NT2/D1 (cell line): ENCODE results near the gene SEL1L2.

ENCODE experiments used
- DNase-seq: peaks from one replicate; pipeline ENCODE4 v3.0.0-alpha.2; 2011; ENCODE audit warnings: low read depth, low spot score
- H3K27me3 ChIP-seq: 2 replicates; pipeline ENCODE4 v1.6.0; 2011; ENCODE audit warnings: mild to moderate bottlenecking; ENCODE audit not compliant: insufficient read length, insufficient read depth
- H3K36me3 ChIP-seq: 2 replicates; pipeline ENCODE4 v1.6.1; 2011; ENCODE audit warnings: mild to moderate bottlenecking, low read length, mixed read lengths; ENCODE audit not compliant: insufficient read depth, insufficient read length
- H3K4me1 ChIP-seq: 2 replicates; pipeline ENCODE4 v1.5.1; 2011; ENCODE audit not compliant: insufficient read depth, insufficient read length
- H3K4me3 ChIP-seq: 2 replicates; pipeline ENCODE4 v1.5.1; 2011; ENCODE audit warnings: low read depth; ENCODE audit not compliant: insufficient read length
- H3K9ac ChIP-seq: 2 replicates; pipeline ENCODE4 v1.6.0; 2011; ENCODE audit warnings: low read depth; ENCODE audit not compliant: insufficient read length
- H3K9me3 ChIP-seq: 2 replicates; pipeline ENCODE4 v1.5.1; 2011; ENCODE audit warnings: mild to moderate bottlenecking, low read length; ENCODE audit not compliant: insufficient read depth
- SUZ12 ChIP-seq: IDR thresholded peaks from 2 replicates; pipeline ENCODE4 v1.6.1; 2011; ENCODE audit not compliant: insufficient read length, insufficient read depth; ENCODE audit errors: extremely low read depth
- YY1 ChIP-seq: IDR thresholded peaks from 2 replicates; pipeline ENCODE4 v1.6.1; 2011; ENCODE audit not compliant: insufficient read length, insufficient read depth
- ZNF274 ChIP-seq: IDR thresholded peaks from 2 replicates; pipeline ENCODE4 v1.6.1; 2011; ENCODE audit warnings: mild to moderate bottlenecking, low read depth, low read length

SEL1L2 gene

GRCh38 chr20:13909067-13909466, 81.3 kb downstream of the SEL1L2 start:
- Histone ChIP-seq H3K4me3 (no peak overlapping the region), H3K27me3 (no peaks in the 10 kb centered on the region), H3K9ac (no peak overlapping the region), H3K4me1 (no peaks in the 10 kb centered on the region), H3K9me3 (no peaks in the 10 kb centered on the region), H3K36me3 (no peaks in the 10 kb centered on the region)
- TF ChIP-seq ZNF274, result no peak
- no peak for TF ChIP-seq SUZ12
- no peak for DNase-seq

- no peaks in the 10 kb centered on the region for H3K36me3 ChIP-seq
- H3K9ac ChIP-seq, result no peak overlapping the region
- no peak for DNase-seq
- no peaks in the 10 kb centered on the region for H3K9me3 ChIP-seq
- no peaks in the 10 kb centered on the region for H3K4me1 ChIP-seq
- TF ChIP-seq ZNF274, result no peak
- no peak for TF ChIP-seq YY1
- no peak for TF ChIP-seq SUZ12
- H3K4me3 ChIP-seq, result no peak overlapping the region
- H3K27me3 ChIP-seq, result no peaks in the 10 kb centered on the region
Measured at GRCh38 chr20:13904766-13905165, 85.6 kb downstream of the SEL1L2 start.

DNA sequence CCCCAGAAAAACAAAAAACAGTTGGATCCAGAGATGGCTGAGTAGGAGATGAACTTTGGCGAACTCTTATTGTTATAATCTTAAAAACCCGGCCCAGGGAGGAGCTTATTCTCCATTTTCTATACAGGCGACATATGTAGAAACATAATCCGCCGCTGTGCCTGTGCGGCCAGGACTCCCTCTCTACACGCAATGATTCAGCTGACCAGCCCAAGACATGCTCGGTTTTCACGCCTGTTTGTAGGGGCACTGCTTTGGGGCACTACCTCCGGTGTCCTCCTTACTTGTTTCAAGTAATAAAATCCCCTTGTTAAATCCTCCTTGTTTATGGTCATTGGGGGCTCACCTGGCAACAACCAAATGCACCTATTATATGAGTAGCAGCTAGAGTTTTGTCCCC, 89.9 kb downstream of the SEL1L2 start:
- DNase-seq, result no peak
- no peaks in the 10 kb centered on the region for H3K4me1 ChIP-seq
- no peaks in the 10 kb centered on the region for H3K9me3 ChIP-seq
- H3K27me3 ChIP-seq, result no peaks in the 10 kb centered on the region
- H3K4me3 ChIP-seq, result no peak overlapping the region
- H3K9ac ChIP-seq, result no peak overlapping the region
- TF ChIP-seq SUZ12 (no peak), ZNF274 (no peak), YY1 (no peak)
- no peaks in the 10 kb centered on the region for H3K36me3 ChIP-seq

DNA sequence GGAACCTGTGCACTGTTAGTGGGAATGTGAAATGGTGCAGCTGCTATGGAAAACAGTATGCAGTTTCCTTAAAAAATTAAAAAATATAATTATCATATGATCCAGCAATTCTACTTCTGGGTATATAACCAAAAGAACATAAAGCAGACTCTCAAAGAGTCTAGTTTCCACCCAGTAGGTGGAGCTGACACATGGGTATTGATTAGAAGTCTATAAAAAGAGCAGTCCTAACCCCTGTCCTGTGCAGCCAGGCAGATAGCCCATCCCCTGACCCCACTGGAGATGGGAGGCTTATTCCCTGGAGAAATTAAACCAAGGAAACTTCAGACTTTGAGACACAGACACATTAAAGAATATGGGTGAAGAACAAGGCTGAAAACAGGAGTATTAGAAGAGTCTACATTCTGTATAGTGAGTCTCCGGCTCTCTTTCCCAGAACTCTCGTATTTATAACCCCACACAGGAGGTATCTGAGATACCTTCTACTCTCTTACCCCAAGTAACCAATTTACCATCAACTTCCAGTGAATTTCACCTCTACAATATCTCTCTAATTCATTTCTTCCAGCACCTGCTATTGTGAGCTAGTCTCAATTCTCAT, 92.3 kb downstream of the SEL1L2 start:
- Histone ChIP-seq H3K9ac (no peak overlapping the region), H3K36me3 (no peaks in the 10 kb centered on the region), H3K4me1 (no peaks in the 10 kb centered on the region), H3K4me3 (no peak overlapping the region), H3K9me3 (no peaks in the 10 kb centered on the region; the same call in 1 of the 2 replicates), H3K27me3 (no peaks in the 10 kb centered on the region)
- no peak for TF ChIP-seq YY1
- no peak for TF ChIP-seq ZNF274
- no peak for TF ChIP-seq SUZ12
- DNase-seq, result no peak

- no peak for TF ChIP-seq SUZ12
- TF ChIP-seq ZNF274, result no peak
- no peak for TF ChIP-seq YY1
- DNase-seq, result no peak
- Histone ChIP-seq H3K4me1 (no peaks in the 10 kb centered on the region), H3K36me3 (no peaks in the 10 kb centered on the region), H3K9ac (no peak overlapping the region), H3K9me3 (peaks cover 5% of the 10 kb centered on the region; the same call in 1 of the 2 replicates), H3K27me3 (no peaks in the 10 kb centered on the region), H3K4me3 (no peak overlapping the region)
Measured at GRCh38 chr20:13891575-13891974, 98.8 kb downstream of the SEL1L2 start.

GRCh38 chr20:13884803-13885202, 105.6 kb downstream of the SEL1L2 start:
- H3K36me3 ChIP-seq, result no peaks in the 10 kb centered on the region
- no peaks in the 10 kb centered on the region for H3K4me1 ChIP-seq
- no peaks in the 10 kb centered on the region for H3K27me3 ChIP-seq
- no peak overlapping the region for H3K4me3 ChIP-seq
- DNase-seq, result no peak
- H3K9ac ChIP-seq, result no peak overlapping the region
- TF ChIP-seq YY1, result no peak
- no peak for TF ChIP-seq ZNF274
- no peak for TF ChIP-seq SUZ12
- H3K9me3 ChIP-seq, result no peaks in the 10 kb centered on the region

DNA sequence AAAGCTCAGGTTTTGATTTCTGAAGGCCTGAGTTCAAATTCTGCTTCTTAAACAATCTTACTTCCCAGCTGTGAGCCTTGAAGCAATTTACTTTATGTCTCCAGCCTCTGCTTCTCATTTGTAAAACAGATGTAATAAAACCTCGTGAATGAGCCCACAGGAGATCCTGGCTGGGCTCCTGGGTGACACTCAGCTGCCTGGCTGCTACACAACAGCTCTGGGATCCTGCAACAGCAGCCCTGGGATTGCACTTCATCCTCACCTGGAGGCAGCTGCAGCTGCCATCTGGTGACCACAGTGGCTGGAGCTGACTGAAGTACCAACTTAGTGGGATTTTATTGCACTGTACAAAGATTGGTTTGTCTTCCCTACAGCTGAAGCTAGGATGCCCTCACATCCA, 107.0 kb downstream of the SEL1L2 start:
- Histone ChIP-seq H3K36me3 (no peaks in the 10 kb centered on the region), H3K4me3 (no peak overlapping the region), H3K9ac (no peak overlapping the region), H3K27me3 (no peaks in the 10 kb centered on the region), H3K9me3 (no peaks in the 10 kb centered on the region), H3K4me1 (no peaks in the 10 kb centered on the region)
- TF ChIP-seq ZNF274 (no peak), SUZ12 (no peak), YY1 (no peak)
- no peak for DNase-seq
